Stomach (tissue), 4 donors: ENCODE data around the gene REPS1.

Source experiments
- CTCF ChIP-seq, 7 experiments: fragments of 450-650 bp in 4 of 7; fragments of 200-600 bp in 3 of 7; sonication (generic) in 3 of 7; IDR thresholded peaks; one replicate each; pipeline ENCODE4 v1.5.1; 2016 to 2019; ENCODE audit warnings: antibody characterized with exemption in 7 of 7, control low read depth in 2 of 7, mild to moderate bottlenecking in 1 of 7
- EP300 ChIP-seq: sonication (generic); formaldehyde crosslinking; IDR thresholded peaks from one replicate; pipeline ENCODE4 v1.6.1; 2017; ENCODE audit warnings: antibody characterized with exemption

- TF ChIP-seq CTCF (IDR thresholded peaks at IDR 0.05) (no peak), EP300 (no peak)
Measured at GRCh38 chr6:138956244-138956924, 31.7 kb downstream of the REPS1 start.
